Liver (tissue), 3 donors: Measurements from ENCODE around the gene CUL2.

ENCODE experiments used
- ATF3 ChIP-seq: IDR thresholded peaks from 2 replicates; pipeline ENCODE4 v1.6.1; 2016; ENCODE audit warnings: antibody characterized with exemption
- CTCF ChIP-seq: fragments of 150-350 bp; IDR thresholded peaks from 2 replicates; pipeline ENCODE4 v1.5.1; 2017; ENCODE audit warnings: improper control_type of control experiment, low read depth, low read length; ENCODE audit not compliant: missing input control
- EGR1 ChIP-seq, 2 donors: IDR thresholded peaks; 2 replicates each; pipeline ENCODE4 v1.6.1; 2016 to 2018; ENCODE audit warnings: antibody characterized with exemption in 2 of 2, low read depth in 2 of 2
- JUND ChIP-seq, 2 donors: IDR thresholded peaks; 2 replicates each; pipeline ENCODE4 v1.6.1; 2016; ENCODE audit warnings: antibody characterized with exemption in 2 of 2
- MAX ChIP-seq: IDR thresholded peaks from 2 replicates; pipeline ENCODE4 v1.6.1; 2016; ENCODE audit warnings: antibody characterized with exemption
- RAD21 ChIP-seq, 2 donors: IDR thresholded peaks; 2 replicates each; pipeline ENCODE4 v1.6.1; 2016; ENCODE audit warnings: antibody characterized with exemption in 2 of 2, mild to moderate bottlenecking in 2 of 2
- REST ChIP-seq: IDR thresholded peaks from 2 replicates; pipeline ENCODE4 v1.6.1; 2016; ENCODE audit warnings: antibody characterized with exemption, mild to moderate bottlenecking
- SP1 ChIP-seq: IDR thresholded peaks from 2 replicates; pipeline ENCODE4 v1.6.1; 2018; ENCODE audit warnings: antibody characterized with exemption, mild to moderate bottlenecking
- TAF1 ChIP-seq: conservative IDR thresholded peaks from 2 replicates; pipeline ENCODE4 v1.6.1; 2016; ENCODE audit warnings: antibody characterized with exemption, mild to moderate bottlenecking
- YY1 ChIP-seq: IDR thresholded peaks from 2 replicates; pipeline ENCODE4 v1.6.1; 2016; ENCODE audit warnings: antibody characterized with exemption, mild to moderate bottlenecking
- TF ChIP-seq, protein P1 (sequence below): IDR thresholded peaks from 2 replicates; pipeline ENCODE4 v1.6.1; 2016; ENCODE audit warnings: antibody characterized with exemption
- donor health status: healthy.
- donor health status: healthy.

DNA sequence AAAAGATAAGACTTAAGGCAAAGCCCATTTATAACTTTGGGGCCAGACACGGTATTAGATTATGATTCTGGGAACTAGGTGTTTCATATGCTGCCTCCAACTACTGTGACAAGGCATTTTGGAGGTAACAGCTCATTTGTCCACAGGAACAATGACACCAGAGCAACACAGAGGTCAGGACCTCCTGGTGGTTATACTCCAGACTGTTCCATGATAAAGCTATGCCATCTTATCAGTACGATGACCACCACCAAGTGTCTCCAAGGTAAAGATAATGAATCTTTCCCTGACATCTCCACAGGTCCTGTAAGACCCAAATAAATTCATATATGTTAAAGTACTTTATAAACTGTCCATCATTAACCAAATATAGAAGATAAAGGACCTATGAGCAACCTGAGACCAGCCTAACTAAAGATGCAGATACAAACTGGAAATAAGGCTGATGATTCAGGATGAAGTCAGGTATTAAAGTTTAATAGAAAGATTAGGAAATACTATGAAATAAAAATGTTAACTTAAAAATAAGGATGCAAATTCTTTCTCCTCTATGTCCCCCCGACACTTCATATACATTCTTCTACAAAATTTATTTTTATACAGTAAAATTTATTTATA is 26.2 kb downstream of the CUL2 start:
- no peak for TF ChIP-seq CTCF
- no peak for TF ChIP-seq SP1
- no peak for TF ChIP-seq MAX
- no peak for TF ChIP-seq YY1
- no peak for TF ChIP-seq REST
- TF ChIP-seq RAD21 (IDR thresholded peaks at IDR 0.05), result no peak
- TF ChIP-seq EGR1 (IDR thresholded peaks at IDR 0.05; ENCODE audit: low read depth in 2 of 2), result no peak
- TF ChIP-seq, protein P1, sequence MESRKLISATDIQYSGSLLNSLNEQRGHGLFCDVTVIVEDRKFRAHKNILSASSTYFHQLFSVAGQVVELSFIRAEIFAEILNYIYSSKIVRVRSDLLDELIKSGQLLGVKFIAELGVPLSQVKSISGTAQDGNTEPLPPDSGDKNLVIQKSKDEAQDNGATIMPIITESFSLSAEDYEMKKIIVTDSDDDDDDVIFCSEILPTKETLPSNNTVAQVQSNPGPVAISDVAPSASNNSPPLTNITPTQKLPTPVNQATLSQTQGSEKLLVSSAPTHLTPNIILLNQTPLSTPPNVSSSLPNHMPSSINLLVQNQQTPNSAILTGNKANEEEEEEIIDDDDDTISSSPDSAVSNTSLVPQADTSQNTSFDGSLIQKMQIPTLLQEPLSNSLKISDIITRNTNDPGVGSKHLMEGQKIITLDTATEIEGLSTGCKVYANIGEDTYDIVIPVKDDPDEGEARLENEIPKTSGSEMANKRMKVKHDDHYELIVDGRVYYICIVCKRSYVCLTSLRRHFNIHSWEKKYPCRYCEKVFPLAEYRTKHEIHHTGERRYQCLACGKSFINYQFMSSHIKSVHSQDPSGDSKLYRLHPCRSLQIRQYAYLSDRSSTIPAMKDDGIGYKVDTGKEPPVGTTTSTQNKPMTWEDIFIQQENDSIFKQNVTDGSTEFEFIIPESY, result no peak
- TF ChIP-seq JUND (IDR thresholded peaks at IDR 0.05), result no peak
- no peak for TF ChIP-seq ATF3
- TF ChIP-seq TAF1, result no peak
